ENCODE data around the gene QKI.

The QKI gene

GRCh38 chr6:163413345-163414116, 987 bp upstream of the QKI start:
- TF ChIP-seq CTCF (conservative IDR thresholded peaks at IDR 0.05; ENCODE audit: low read depth, low read length) = no peak
- H3K27me3 ChIP-seq (ENCODE audit: insufficient read depth, low read depth) = no peaks in the 10 kb centered on the region
- no peaks in the 10 kb centered on the region for H3K36me3 ChIP-seq (ENCODE audit: insufficient read depth)
- H2AFZ ChIP-seq (ENCODE audit: low read depth) = peak overlapping the region; percentile 89
- peak overlapping the region; percentile 95 for H3K9ac ChIP-seq
- peak overlapping the region; percentile 96 for H3K4me2 ChIP-seq
- H3K4me3 ChIP-seq (IDR thresholded peaks at IDR 0.05; ENCODE audit: insufficient read depth, low read depth, low read length) = no peak overlapping the region
- peaks cover 32% of the 10 kb centered on the region for H3K79me2 ChIP-seq (ENCODE audit: insufficient read depth, low read depth)
- peak overlapping the region; percentile 97 for H3K27ac ChIP-seq
- peaks cover 17% of the 10 kb centered on the region for H4K20me1 ChIP-seq (ENCODE audit: insufficient read depth)
- H3K4me1 ChIP-seq (ENCODE audit: low read depth, poor library complexity, severe bottlenecking) = peaks cover 28% of the 10 kb centered on the region

GRCh38 chr6:163414946-163415619, 565 bp downstream of the QKI start:
- Histone ChIP-seq H3K4me2 (no peak overlapping the region), H3K36me3 (ENCODE audit: insufficient read depth) (no peaks in the 10 kb centered on the region), H3K79me2 (ENCODE audit: insufficient read depth, low read depth) (peaks cover 47% of the 10 kb centered on the region), H3K9ac (peak overlapping the region; percentile 83), H3K4me1 (ENCODE audit: low read depth, poor library complexity, severe bottlenecking) (peaks cover 44% of the 10 kb centered on the region), H3K27ac (peak overlapping the region; percentile 83), H3K4me3 (IDR thresholded peaks at IDR 0.05; ENCODE audit: insufficient read depth, low read depth, low read length) (no peak overlapping the region), H4K20me1 (ENCODE audit: insufficient read depth) (peaks cover 30% of the 10 kb centered on the region), H2AFZ (ENCODE audit: low read depth) (peak overlapping the region; percentile 44), H3K27me3 (ENCODE audit: insufficient read depth, low read depth) (no peaks in the 10 kb centered on the region)
- TF ChIP-seq CTCF (conservative IDR thresholded peaks at IDR 0.05; ENCODE audit: low read depth, low read length) = no peak

- peaks cover 34% of the 10 kb centered on the region for H4K20me1 ChIP-seq (ENCODE audit: insufficient read depth)
- H3K4me1 ChIP-seq (ENCODE audit: low read depth, poor library complexity, severe bottlenecking) = peaks cover 52% of the 10 kb centered on the region
Measured at GRCh38 chr6:163415620-163416556, 1.4 kb downstream of the QKI start.

More at GRCh38 chr6:163415620-163416556, 1.4 kb downstream of the QKI start:
- Histone ChIP-seq H3K36me3 (ENCODE audit: insufficient read depth) (no peaks in the 10 kb centered on the region), H2AFZ (ENCODE audit: low read depth) (peak overlapping the region; percentile 36; the same call in 1 of the 2 replicates), H3K27ac (peak overlapping the region; percentile 83), H3K4me2 (peak overlapping the region; percentile 61), H3K4me3 (IDR thresholded peaks at IDR 0.05; ENCODE audit: insufficient read depth, low read depth, low read length) (no peak overlapping the region), H3K9ac (peak overlapping the region; percentile 83), H3K79me2 (ENCODE audit: insufficient read depth, low read depth) (peaks cover 55% of the 10 kb centered on the region), H3K27me3 (ENCODE audit: insufficient read depth, low read depth) (no peaks in the 10 kb centered on the region)
- TF ChIP-seq CTCF (conservative IDR thresholded peaks at IDR 0.05; ENCODE audit: low read depth, low read length) = no peak
